HG02678 (cell line): ENCODE data around the gene LENEP.
"Not testable (repeated sequence)": the region's sequence is repeated elsewhere in the genome, so short reads cannot be mapped to it uniquely, and the experiment has no call there.

Experiments
- ATAC-seq: cut with Tn5 transposase; IDR thresholded peaks from one replicate; pipeline ENCODE4 v1.9.1; 2021; ENCODE audit warnings: mild to moderate bottlenecking, moderate library complexity; ENCODE audit not compliant: unreplicated experiment

The LENEP gene

GRCh38 chr1:154974808-154975408 is 18.5 kb upstream of the LENEP start:
- ATAC-seq: peak; percentile 38

GRCh38 chr1:154975409-154976059 is 17.9 kb upstream of the LENEP start:
- no peak for ATAC-seq

- ATAC-seq: not testable (repeated sequence)
These were observed 15.6 kb upstream of the LENEP start for GRCh38 chr1:154977762-154978161.

GRCh38 chr1:154978360-154978759 is 15.0 kb upstream of the LENEP start:
- ATAC-seq: no peak

DNA sequence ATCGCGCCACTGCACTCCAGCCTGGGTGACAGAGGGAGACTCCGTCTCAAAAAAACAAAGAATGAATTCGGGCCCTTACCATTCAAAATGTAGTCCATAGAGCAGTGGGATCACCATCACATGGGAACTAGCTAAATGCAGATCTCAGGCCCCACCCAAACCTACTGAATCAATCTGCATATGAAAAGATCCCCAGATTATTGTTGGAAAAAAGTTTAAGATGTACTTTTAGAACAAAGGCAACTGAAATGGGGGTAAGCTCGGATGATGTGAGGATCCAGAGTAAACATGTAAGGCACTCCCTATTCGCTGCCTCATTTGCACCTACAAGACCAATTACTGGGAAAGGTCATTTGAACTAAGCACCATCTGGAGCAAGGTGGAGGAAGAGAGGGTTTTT is 11.0 kb upstream of the LENEP start:
- ATAC-seq: no peak

DNA sequence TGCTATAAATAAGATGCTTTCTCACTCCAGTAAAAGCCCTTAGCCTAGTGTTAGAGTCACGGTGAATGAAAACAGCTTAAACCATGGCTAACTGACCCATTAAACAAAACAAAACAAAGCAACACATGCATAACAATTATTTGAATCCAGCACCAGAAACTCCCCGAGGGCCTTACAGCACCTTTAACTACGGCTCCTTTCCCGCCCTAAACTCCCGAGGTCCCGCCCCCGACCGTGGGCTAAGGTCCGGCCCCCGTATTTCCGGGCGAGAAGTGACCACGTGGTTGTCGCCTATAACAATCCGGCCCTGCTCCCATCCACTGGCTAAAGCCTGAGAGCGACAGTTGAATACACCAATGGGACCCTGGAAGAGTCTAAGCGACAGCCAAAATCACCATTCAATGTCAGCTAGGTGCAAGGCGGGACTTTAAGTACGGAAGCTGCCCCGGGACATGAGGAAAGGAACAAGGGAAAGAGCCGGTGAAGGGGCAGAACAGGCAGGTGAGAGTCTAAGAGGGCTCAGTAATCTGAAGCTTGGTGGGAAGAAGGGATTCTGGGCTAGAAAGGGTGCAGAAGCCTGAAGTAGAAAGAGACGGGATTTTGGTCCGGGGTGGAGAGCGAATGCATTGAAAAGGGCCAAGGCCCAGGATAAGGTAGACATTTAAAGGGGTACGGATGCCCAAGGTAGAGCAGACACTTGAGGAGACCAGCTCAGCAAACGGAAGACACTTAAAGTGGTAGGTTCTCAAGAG is 10.3 kb upstream of the LENEP start, which contains the start of gene FLAD1:
TSS of gene FLAD1 (plus strand) at position 448 of the 752 bp plus-strand sequence. CDS start 351 bp downstream, outside the sequence.
- peak; percentile 99 for ATAC-seq

DNA sequence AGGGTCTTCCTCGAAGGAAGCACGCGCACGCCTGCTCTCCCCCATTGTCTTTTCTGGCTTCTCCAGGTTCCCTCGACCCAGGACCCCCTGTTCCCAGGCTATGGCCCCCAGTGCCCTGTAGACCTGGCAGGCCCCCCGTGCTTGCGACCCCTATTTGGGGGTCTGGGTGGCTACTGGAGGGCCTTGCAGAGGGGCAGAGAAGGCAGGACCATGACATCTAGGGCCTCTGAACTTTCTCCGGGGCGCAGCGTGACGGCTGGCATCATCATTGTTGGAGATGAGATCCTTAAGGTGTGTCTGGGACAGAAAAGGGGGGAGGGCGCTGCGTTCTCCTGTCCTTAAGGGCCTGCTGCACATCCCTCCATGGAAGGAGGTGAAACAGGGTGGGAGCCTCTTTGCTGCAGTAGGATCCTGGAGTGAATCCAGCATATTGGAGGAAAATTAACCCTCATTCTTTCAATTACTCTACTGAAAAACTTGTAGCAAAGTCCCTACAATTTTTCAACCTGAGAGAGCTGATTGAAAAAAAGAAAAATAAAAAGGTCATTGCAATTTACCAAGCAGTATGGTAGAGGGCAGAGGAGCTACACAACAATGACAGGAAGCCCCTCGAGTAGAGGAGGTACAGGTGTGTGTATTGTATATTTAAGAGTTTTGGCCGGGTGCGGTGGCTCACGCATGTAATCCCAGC is 9.5 kb upstream of the LENEP start:
- ATAC-seq: no peak

DNA sequence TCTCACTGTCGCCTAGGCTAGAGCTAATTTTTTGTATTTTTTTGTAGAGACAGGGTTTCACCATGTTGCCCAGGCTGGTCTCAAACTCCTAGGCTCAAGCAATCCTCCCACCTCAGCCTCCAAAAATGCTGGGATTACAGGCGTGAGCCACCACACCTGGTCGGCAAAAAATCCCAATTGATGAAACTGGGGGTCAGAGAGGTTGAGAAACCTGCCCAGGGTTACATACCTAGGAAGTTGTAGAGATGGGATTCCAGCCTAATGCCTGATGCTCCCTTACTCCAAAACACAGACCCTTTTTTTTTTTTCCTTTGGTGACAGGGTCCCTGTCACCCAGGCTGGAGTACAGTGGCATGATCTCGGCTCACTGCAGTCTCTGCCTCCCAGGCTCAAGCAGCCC is 6.7 kb upstream of the LENEP start:
- not testable (repeated sequence) for ATAC-seq

- ATAC-seq: no peak
These were observed 6.1 kb upstream of the LENEP start for GRCh38 chr1:154987326-154987725.

DNA sequence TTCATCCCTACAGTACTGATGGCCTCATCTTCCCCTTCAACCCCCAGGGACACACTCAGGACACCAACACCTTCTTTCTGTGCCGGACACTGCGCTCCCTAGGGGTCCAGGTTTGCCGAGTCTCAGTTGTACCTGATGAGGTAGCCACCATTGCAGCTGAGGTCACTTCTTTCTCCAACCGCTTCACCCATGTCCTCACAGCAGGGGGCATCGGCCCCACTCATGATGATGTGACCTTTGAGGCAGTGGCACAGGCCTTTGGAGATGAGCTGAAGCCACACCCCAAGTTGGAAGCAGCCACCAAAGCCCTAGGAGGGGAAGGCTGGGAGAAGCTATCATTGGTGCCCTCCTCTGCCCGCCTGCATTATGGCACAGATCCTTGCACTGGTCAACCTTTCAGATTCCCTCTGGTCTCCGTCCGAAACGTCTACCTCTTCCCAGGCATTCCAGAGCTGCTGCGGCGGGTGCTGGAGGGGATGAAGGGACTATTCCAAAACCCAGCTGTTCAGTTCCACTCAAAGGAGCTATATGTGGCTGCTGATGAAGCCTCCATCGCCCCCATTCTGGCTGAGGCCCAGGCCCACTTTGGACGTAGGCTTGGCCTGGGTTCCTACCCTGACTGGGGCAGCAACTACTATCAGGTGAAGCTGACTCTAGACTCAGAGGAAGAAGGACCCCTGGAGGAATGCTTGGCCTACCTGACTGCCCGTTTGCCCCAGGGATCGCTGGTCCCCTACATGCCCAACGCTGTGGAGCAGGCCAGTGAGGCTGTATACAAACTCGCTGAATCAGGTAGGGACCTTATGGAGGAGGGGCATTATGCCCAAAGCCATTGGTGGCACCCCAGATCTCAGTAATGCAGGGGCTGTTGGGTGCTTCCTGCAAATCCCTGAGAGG is 5.1 kb upstream of the LENEP start:
- ATAC-seq: no peak

GRCh38 chr1:154989195-154989860 is 4.1 kb upstream of the LENEP start:
- no peak for ATAC-seq

- no peak for ATAC-seq
These were observed 3.1 kb upstream of the LENEP start for GRCh38 chr1:154990276-154990675.

DNA sequence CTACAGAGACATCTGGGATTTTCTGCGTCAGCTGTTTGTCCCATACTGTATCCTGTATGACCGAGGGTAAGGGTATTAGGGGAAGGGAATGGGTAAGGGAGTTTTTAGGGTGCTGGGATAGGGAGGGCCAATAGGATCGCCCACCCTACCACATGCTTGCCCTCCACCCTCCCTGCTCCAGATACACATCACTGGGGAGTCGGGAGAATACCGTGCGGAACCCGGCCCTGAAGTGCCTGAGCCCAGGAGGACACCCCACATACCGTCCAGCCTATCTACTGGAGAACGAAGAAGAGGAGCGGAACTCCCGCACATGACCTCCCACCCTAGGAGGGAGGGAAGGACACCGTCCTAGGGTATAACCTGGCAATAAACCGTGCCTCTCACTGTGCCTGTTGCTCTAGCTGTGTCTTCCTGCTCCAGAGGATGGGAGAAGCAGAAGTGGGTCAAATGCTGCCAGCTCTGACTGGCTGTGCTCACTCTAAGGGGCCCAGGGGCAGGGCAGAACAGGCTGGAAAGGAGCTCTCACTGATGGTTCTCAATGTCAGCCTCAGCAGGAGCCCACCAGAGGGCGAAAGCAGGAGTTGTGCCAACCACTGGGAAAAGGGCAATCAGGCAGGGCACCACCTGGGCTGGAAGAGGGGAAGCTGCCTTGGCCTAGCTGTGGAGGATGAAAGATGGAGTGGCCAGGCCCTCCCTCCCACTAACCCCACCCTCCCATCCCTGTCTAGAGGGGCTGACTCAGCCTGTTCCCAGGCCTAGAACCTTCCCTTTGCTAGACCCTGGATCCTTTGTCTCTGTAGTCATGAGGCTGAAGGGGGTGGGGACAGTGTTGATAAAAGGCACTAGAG is 440 bp upstream of the LENEP start:
- no peak for ATAC-seq

DNA sequence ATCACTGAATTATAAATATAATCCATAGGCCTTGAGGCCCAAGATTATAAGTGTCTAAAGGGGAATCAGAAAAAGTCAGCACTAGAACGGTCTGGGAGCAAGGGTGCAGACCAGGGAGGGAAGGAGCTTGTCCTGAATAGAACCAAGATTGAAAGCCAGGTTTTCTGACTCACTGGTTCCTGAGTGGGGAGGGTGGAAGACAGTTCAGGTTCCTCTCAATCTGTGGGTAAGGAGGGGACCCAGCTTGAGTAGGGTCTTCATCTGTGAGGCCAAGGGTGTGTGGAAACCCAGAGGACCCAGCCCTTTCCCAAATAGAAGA is 842 bp downstream of the LENEP start:
- no peak for ATAC-seq

- ATAC-seq: no peak
These were observed 1.2 kb downstream of the LENEP start for GRCh38 chr1:154994591-154994990.

DNA sequence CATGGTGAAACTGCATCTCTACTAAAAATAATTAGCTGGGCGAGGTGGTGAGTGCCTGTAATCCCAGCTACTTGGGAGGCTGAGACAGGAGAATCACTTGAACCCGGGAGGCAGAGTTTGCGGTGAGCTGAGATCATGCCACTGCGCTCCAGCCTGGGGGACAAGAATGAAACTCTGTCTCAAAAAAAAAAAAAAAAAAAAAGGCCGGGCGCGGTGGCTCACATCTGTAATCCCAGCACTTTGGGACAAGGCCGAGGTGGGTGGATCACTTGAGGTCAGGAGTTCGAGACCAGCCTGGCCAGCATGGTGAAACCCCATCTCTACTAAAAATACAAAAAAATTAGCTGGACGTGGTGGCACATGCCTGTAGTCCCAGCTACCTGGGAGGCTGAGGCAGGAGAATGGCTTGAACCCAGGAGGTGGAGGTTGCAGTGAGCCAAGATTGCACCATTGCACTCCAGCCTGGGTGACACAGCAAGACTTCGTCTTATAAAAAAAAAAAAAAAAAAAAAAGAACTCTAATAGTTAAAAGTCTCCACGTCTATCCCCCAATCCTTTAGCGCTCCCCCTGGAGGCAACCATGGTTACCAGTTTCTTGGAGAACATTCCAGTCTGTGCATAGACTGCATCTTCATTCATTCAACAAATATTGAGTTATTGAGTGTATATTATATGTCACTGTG is 2.1 kb downstream of the LENEP start:
- not testable (repeated sequence) for ATAC-seq

GRCh38 chr1:154996966-154997701 is 3.7 kb downstream of the LENEP start:
- no peak for ATAC-seq
